Fibroblast of pulmonary artery (primary cell): ENCODE measurements around the gene PDE4A.
A peak's percentile ranks its signal among the peaks of the same experiment; 100 is the strongest.
"Not testable (repeated sequence)": the region's sequence is repeated elsewhere in the genome, so short reads cannot be mapped to it uniquely, and the experiment has no call there.

Source experiments
- DNase-seq: peaks from one replicate; pipeline ENCODE4 v3.0.0-alpha.2; 2010; ENCODE audit warnings: low read depth
- H3K4me3 ChIP-seq: replicated peaks from 2 replicates; pipeline ENCODE4 v1.5.1; 2011; ENCODE audit warnings: low read depth, mild to moderate bottlenecking, control low read depth, low read length, moderate library complexity
- CTCF ChIP-seq: IDR thresholded peaks from 2 replicates; pipeline ENCODE4 v1.5.1; 2011; ENCODE audit warnings: mild to moderate bottlenecking, control low read depth, low read length, inconsistent platforms; ENCODE audit errors: missing control alignments

Gene PDE4A

GRCh38 chr19:10420444-10421239 lies at the start of gene PDE4A:
Gene PDE4A (plus strand): TSS chr19:10420538. CDS start chr19:10420765, 227 bp downstream.
- peak; percentile 24 for TF ChIP-seq CTCF
- peak; percentile 44 for DNase-seq
- peak within 1 kb of the TSS; percentile 42 for H3K4me3 ChIP-seq

- no peak for TF ChIP-seq CTCF
- DNase-seq = no peak
- H3K4me3 ChIP-seq = no peak overlapping the region
These were observed 47.6 kb upstream of the PDE4A start for GRCh38 chr19:10372690-10373089.

GRCh38 chr19:10374931-10375330 lies 45.4 kb upstream of the PDE4A start:
- DNase-seq = no peak
- no peak for TF ChIP-seq CTCF
- no peak overlapping the region for H3K4me3 ChIP-seq

GRCh38 chr19:10377140-10377640 lies 43.1 kb upstream of the PDE4A start:
- not testable (repeated sequence) for DNase-seq, H3K4me3 ChIP-seq

- DNase-seq = no peak
- no peak overlapping the region for H3K4me3 ChIP-seq
- no peak for TF ChIP-seq CTCF
These were observed 42.2 kb upstream of the PDE4A start for GRCh38 chr19:10378124-10378523.

GRCh38 chr19:10379880-10380312 lies 40.4 kb upstream of the PDE4A start:
- H3K4me3 ChIP-seq = peak overlapping the region; percentile 97
- DNase-seq = no peak

More at GRCh38 chr19:10379880-10380312, 40.4 kb upstream of the PDE4A start:
- no peak for TF ChIP-seq CTCF
